Ascending aorta (tissue), 2 donors: Measurements from ENCODE around the gene ELOA. TPM values are rescaled to one million over a fixed set of nuclear protein-coding genes. Genes with fewer than 3 reads are reported as not detected.

Source experiments
- DNase-seq, 2 donors: peaks; one replicate each; pipeline ENCODE4 v3.0.0-alpha.2; 2019; ENCODE audit warnings: low spot score in 2 of 2
- H3K27ac ChIP-seq, 2 donors: fragments of 200-600 bp; sonication (generic); one replicate each; pipeline ENCODE4 v1.5.1; 2016 to 2017; ENCODE audit warnings: mild to moderate bottlenecking in 1 of 2
- H3K27me3 ChIP-seq: fragments of 200-600 bp; sonication (generic); one replicate; pipeline ENCODE4 v1.5.1; 2017
- H3K36me3 ChIP-seq, 2 donors: fragments of 200-600 bp; sonication (generic); one replicate each; pipeline ENCODE4 v1.5.1; 2016
- H3K4me1 ChIP-seq, 2 donors: fragments of 200-600 bp; sonication (generic); one replicate each; pipeline ENCODE4 v1.5.1; 2016 to 2017; ENCODE audit warnings: mild to moderate bottlenecking in 1 of 2
- H3K4me3 ChIP-seq, 2 donors: fragments of 200-600 bp; sonication (generic); one replicate each; pipeline ENCODE4 v1.5.1; 2016 to 2017; ENCODE audit warnings: mild to moderate bottlenecking in 1 of 2
- H3K9me3 ChIP-seq, 2 donors: fragments of 200-600 bp; sonication (generic); one replicate each; pipeline ENCODE4 v1.5.1; 2016
- intact Hi-C: fragments of 100-400 bp; cut with DNase I; formaldehyde crosslinking; loops from one replicate; pipeline ENCODE4 v1.15.1; 2023
- total RNA-seq: library from RNA; depleted of rRNA; stranded (reverse); fragments of >200 nt; gene quantifications from one replicate; pipeline ENCODE4 v1.1.0, GENCODE V29; 2016
- TF ChIP-seq, protein P1 (sequence below), 3 experiments: fragments of 200-600 bp in 2 of 3; fragments of 450-650 bp in 1 of 3; sonication (generic) in 2 of 3; IDR thresholded peaks; one replicate each; pipeline ENCODE4 v1.5.1; 2016 to 2019; ENCODE audit warnings: antibody characterized with exemption in 3 of 3, mild to moderate bottlenecking in 1 of 3, moderate library complexity in 1 of 3

Gene ELOA
- total RNA-seq, 1 donor from 2014 or later: 22.6 TPM

DNA sequence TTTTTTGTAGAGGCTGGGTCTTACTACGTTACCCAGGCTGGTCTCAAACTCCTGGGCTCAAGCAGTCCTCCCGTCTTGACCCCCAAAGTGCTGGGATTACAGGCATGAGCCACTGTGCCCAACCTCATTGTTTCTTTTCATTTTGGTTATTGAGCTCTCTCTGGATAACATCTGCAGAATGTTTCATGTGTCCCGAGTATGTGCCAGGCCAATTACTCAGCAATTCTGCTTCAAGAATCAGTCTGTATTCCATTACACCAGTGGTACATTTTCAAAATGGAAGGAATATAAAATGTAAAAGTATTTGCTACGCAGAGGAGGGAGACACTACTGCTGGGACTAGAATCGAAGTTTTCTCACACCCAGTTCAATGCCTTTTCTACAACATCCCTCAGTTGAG lies 1.7 kb upstream of the ELOA start:
- no peak overlapping the region for H3K27ac ChIP-seq
- intact Hi-C loops: loop anchor here (5.0 kb wide), 1 partner anchor 49 kb away; the partner anchor contains the start of gene RPL11
- TF ChIP-seq, protein P1, sequence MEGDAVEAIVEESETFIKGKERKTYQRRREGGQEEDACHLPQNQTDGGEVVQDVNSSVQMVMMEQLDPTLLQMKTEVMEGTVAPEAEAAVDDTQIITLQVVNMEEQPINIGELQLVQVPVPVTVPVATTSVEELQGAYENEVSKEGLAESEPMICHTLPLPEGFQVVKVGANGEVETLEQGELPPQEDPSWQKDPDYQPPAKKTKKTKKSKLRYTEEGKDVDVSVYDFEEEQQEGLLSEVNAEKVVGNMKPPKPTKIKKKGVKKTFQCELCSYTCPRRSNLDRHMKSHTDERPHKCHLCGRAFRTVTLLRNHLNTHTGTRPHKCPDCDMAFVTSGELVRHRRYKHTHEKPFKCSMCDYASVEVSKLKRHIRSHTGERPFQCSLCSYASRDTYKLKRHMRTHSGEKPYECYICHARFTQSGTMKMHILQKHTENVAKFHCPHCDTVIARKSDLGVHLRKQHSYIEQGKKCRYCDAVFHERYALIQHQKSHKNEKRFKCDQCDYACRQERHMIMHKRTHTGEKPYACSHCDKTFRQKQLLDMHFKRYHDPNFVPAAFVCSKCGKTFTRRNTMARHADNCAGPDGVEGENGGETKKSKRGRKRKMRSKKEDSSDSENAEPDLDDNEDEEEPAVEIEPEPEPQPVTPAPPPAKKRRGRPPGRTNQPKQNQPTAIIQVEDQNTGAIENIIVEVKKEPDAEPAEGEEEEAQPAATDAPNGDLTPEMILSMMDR (IDR thresholded peaks at IDR 0.05): no peak

DNA sequence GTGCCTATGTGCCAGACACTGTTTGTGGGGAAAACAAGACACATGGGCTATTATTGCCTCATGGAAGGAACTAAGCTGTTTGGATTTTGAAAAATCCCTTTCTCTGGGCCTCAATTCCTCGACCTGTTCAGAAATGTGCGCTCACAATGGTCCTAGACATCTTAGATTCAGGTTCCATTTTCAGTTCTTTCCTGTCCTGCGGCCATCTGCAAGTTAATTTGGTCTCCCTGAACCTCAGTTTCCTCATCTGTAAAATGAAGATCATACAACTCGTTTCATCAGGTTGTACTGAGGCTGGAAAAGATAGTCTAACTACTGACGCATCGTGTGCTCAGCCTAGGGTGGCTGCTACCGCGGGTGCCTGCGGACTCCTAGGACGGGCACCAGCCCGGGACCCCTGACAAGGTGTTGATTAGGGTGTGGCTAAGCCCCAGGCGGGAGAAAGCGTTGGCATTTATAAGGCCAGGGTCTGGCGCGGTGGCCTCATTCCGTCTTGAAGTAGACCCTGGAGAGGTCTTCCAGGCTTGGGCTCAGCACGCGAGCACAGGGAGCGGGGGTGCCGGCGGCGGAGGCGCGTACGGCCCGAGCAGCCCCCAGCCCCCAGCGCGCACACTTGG lies 493 bp upstream of the ELOA start:
- peak overlapping the region; percentile 81 to 87 for H3K27ac ChIP-seq
- TF ChIP-seq, protein P1 (IDR thresholded peaks at IDR 0.05): no peak
- H3K36me3 ChIP-seq: peaks cover 0 to 7% of the 10 kb centered on the region in 2 donors
- H3K4me3 ChIP-seq: peak overlapping the region; percentile 74 to 98
- DNase-seq: no peak
- H3K27me3 ChIP-seq: no peaks in the 10 kb centered on the region
- intact Hi-C loops: loop anchor here (5.0 kb wide), 1 partner anchor 50 kb away; the partner anchor contains the start of gene RPL11
- no peaks in the 10 kb centered on the region for H3K9me3 ChIP-seq
- H3K4me1 ChIP-seq: peaks cover 4 to 12% of the 10 kb centered on the region in 2 donors

More for the DNA sequence above, 1.7 kb upstream of the ELOA start:
- no peak for DNase-seq
- Histone ChIP-seq H3K9me3 (no peaks in the 10 kb centered on the region), H3K36me3 (peaks cover 0 to 3% of the 10 kb centered on the region in 2 donors), H3K27me3 (no peaks in the 10 kb centered on the region), H3K4me3 (no peak overlapping the region), H3K4me1 (peaks cover 4 to 12% of the 10 kb centered on the region in 2 donors)

DNA sequence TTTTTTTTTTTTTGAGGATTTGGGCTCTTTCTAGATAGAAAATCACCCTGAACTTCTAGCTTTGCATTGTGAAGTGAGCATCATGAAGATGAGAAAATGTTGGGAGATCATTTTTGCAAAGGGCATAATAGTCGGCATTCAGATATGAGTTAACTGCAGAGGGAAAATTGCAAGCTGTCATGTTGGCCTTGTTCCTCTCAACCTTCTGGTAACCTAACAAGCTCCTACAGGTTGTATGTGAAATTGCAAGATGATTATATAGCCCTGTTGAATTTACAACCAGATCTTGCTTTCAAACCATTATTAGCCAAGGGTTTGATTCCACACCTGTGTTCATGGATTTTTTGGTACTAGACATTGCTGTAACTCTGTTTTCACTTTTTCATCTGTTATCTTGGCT lies 2.2 kb downstream of the ELOA start:
- Histone ChIP-seq H3K4me3 (no peak overlapping the region), H3K36me3 (peaks cover 3 to 11% of the 10 kb centered on the region in 2 donors), H3K27ac (no peak overlapping the region), H3K27me3 (no peaks in the 10 kb centered on the region), H3K9me3 (no peaks in the 10 kb centered on the region), H3K4me1 (peaks cover 4 to 12% of the 10 kb centered on the region in 2 donors)
- intact Hi-C loops: no loop called here
- TF ChIP-seq, protein P1 (IDR thresholded peaks at IDR 0.05): peak in 1 of 3 experiments; percentile 19
- DNase-seq: no peak

DNA sequence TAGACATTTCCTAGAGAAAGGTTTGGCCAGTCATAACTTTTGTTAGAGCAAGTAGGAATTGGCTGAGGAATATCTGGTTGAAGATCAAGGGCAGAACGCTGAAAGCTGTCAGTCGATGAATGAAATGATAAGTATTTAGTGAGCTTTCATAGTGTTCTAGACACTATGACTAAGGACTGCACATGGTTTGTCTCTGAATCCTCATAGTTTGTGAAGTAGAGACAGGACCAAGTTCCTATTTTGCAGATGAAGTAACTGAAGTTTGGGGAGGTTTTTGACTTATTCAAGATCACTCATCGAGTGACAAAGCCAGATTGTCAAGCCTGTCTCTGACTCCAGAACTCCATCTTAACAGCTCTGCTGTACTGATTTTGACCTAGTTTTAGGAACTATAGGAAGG lies 4.7 kb downstream of the ELOA start:
- TF ChIP-seq, protein P1 (IDR thresholded peaks at IDR 0.05): no peak

DNA sequence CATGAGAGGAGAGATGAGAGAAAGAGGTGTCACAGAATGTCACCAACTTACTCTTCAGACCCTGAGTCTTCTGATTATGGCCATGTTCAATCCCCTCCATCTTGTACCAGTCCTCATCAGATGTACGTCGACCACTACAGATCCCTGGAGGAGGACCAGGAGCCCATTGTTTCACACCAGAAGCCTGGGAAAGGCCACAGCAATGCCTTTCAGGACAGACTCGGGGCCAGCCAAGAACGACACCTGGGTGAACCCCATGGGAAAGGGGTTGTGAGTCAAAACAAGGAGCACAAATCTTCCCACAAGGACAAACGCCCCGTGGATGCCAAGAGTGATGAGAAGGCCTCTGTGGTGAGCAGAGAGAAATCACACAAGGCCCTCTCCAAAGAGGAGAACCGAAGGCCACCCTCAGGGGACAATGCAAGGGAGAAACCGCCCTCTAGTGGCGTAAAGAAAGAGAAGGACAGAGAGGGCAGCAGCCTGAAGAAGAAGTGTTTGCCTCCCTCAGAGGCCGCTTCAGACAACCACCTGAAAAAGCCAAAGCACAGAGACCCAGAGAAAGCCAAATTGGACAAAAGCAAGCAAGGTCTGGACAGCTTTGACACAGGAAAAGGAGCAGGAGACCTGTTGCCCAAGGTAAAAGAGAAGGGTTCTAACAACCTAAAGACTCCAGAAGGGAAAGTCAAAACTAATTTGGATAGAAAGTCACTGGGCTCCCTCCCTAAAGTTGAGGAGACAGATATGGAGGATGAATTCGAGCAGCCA lies 8.0 kb downstream of the ELOA start:
- Histone ChIP-seq H3K27me3 (no peaks in the 10 kb centered on the region), H3K36me3 (peaks cover 61 to 68% of the 10 kb centered on the region in 2 donors), H3K9me3 (no peaks in the 10 kb centered on the region), H3K4me3 (no peak overlapping the region), H3K27ac (no peak overlapping the region), H3K4me1 (no peaks in the 10 kb centered on the region)
- intact Hi-C loops: no loop called here
- no peak for DNase-seq
- TF ChIP-seq, protein P1 (IDR thresholded peaks at IDR 0.05): peak in 2 of 3 experiments; percentile 6 to 29

More for the DNA sequence above, 4.7 kb downstream of the ELOA start:
- Histone ChIP-seq H3K27me3 (no peaks in the 10 kb centered on the region), H3K27ac (no peak overlapping the region), H3K9me3 (no peaks in the 10 kb centered on the region), H3K4me1 (peaks cover 4 to 12% of the 10 kb centered on the region in 2 donors), H3K36me3 (peaks cover 28 to 36% of the 10 kb centered on the region in 2 donors), H3K4me3 (no peak overlapping the region)
- no peak for DNase-seq
- intact Hi-C loops: no loop called here
